Neural crest cell (in vitro differentiated cells): ENCODE measurements around the gene NPAS3. TPM values are rescaled to one million over a fixed set of nuclear protein-coding genes. Genes with fewer than 3 reads are reported as not detected.

Experiments
- DNase-seq: peaks from one replicate; pipeline ENCODE4 v3.0.0; 2021; ENCODE audit warnings: low read depth, mixed read lengths, low spot score
- H3K27ac Mint-ChIP-seq: one replicate; pipeline ENCODE4 v1.8.0; 2021; ENCODE audit warnings: mild to moderate bottlenecking, mixed read lengths; ENCODE audit not compliant: unreplicated experiment
- H3K27me3 Mint-ChIP-seq: 2 replicates; pipeline ENCODE4 v1.8.0; 2021; ENCODE audit warnings: low read depth, mild to moderate bottlenecking, mixed read lengths
- H3K36me3 Mint-ChIP-seq: 2 replicates; pipeline ENCODE4 v1.8.0; 2021; ENCODE audit warnings: low read depth, mild to moderate bottlenecking, mixed read lengths
- H3K4me1 Mint-ChIP-seq: 2 replicates; pipeline ENCODE4 v1.8.0; 2021; ENCODE audit warnings: mixed read lengths
- H3K4me3 Mint-ChIP-seq: one replicate; pipeline ENCODE4 v1.8.0; 2021; ENCODE audit warnings: mild to moderate bottlenecking, mixed read lengths
- H3K9me3 Mint-ChIP-seq: 2 replicates; pipeline ENCODE4 v1.8.0; 2021; ENCODE audit warnings: mixed read lengths
- total RNA-seq: library from RNA; stranded (reverse); gene quantifications from 2 replicates; pipeline ENCODE4 v1.2.1, GENCODE V29; 2021
- TF ChIP-seq, protein P1 (sequence below): fragments of 200-600 bp; sonication (generic); conservative IDR thresholded peaks from 2 replicates; pipeline ENCODE4 v1.5.0; 2021; ENCODE audit warnings: antibody characterized with exemption, mild to moderate bottlenecking

Gene NPAS3
- total RNA-seq, 1 donor from 2014 or later: 18.2 TPM

DNA sequence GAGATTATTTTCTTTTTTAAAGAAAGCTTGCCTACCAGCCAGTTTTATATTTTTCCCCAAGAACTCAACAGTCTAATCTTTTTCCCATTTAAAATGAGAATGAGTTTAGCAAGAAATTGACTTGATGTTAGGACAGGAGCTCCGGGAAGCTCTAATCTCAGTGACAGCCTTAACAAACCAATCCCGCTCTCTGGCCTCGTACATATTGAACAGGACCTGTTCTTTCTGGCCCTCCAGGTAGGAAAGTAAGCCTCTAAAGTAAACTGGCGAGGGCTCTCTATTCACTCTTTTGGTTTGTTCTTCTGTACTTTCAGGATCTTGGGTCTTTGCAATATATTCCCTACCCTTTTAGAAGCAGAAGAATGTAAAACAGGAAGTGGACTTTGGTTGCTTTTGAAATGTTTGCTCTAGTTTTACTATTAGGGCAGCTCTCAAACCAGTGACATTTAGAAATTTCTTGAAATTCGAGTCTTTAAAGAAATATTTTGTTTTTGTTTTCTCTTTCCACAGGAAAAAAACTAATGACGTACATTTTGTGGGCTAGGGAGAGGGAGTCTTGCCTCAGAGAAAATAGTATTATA, 17.9 kb upstream of the NPAS3 start:
- H3K36me3 Mint-ChIP-seq: peaks cover 2% of the 10 kb centered on the region
- H3K9me3 Mint-ChIP-seq: no peaks in the 10 kb centered on the region
- H3K27me3 Mint-ChIP-seq: no peaks in the 10 kb centered on the region
- no peak for DNase-seq
- H3K27ac Mint-ChIP-seq: no peak overlapping the region
- TF ChIP-seq, protein P1, sequence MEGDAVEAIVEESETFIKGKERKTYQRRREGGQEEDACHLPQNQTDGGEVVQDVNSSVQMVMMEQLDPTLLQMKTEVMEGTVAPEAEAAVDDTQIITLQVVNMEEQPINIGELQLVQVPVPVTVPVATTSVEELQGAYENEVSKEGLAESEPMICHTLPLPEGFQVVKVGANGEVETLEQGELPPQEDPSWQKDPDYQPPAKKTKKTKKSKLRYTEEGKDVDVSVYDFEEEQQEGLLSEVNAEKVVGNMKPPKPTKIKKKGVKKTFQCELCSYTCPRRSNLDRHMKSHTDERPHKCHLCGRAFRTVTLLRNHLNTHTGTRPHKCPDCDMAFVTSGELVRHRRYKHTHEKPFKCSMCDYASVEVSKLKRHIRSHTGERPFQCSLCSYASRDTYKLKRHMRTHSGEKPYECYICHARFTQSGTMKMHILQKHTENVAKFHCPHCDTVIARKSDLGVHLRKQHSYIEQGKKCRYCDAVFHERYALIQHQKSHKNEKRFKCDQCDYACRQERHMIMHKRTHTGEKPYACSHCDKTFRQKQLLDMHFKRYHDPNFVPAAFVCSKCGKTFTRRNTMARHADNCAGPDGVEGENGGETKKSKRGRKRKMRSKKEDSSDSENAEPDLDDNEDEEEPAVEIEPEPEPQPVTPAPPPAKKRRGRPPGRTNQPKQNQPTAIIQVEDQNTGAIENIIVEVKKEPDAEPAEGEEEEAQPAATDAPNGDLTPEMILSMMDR: no peak
- H3K4me1 Mint-ChIP-seq: no peaks in the 10 kb centered on the region
- no peak overlapping the region for H3K4me3 Mint-ChIP-seq

DNA sequence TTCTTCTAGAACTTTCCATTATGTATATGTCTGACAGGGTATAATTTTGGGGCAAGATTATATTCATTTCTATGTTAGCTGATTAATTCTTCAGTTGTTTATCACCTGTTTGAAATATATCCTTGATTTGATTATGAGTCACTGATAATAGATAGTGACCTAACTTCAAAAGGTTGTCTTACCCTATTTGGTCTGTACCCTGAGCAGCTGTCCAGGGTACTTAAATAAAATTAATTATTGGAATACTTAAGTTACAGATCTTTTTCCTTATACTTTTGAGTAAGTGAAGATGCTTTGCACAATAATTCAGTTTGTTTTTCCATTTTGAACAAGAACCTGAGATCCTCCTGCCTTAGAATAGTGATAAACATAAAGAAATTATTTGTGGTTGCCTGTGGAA, 13.2 kb upstream of the NPAS3 start:
- peaks cover 2% of the 10 kb centered on the region for H3K36me3 Mint-ChIP-seq
- no peak overlapping the region for H3K27ac Mint-ChIP-seq
- TF ChIP-seq, protein P1: no peak
- no peaks in the 10 kb centered on the region for H3K27me3 Mint-ChIP-seq
- DNase-seq: no peak
- no peak overlapping the region for H3K4me3 Mint-ChIP-seq
- no peaks in the 10 kb centered on the region for H3K4me1 Mint-ChIP-seq
- H3K9me3 Mint-ChIP-seq: no peaks in the 10 kb centered on the region

DNA sequence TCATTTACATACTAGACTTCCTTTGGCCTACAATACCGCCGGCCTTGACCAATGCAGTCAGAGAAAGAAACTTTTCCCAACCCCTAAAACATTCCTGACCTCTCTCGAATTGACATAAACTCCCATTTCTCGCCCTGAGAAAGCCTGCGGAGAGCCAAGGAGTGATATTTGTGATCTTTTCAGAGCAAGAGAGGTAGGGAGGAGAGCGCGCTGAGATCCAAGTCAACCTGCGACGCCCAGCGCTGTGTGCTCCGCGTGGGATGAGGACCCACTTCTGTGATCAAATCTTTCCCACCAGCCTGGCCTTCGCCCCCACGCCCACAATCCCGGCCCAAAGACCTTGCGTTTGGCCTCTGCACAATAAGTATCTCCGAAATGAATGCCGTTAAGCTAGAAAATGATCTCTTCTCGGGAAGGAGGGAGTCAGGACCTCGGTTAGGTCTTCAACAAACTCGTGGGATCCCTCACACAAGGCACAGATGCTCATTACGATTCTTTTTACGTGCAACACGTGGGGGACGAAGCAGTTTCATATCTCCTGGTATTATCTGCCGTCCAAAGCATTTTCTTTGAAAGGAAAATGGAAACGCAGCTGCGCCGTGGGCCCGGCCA, 6.3 kb upstream of the NPAS3 start:
- no peak for DNase-seq
- H3K27me3 Mint-ChIP-seq: peaks cover 18% of the 10 kb centered on the region

DNA sequence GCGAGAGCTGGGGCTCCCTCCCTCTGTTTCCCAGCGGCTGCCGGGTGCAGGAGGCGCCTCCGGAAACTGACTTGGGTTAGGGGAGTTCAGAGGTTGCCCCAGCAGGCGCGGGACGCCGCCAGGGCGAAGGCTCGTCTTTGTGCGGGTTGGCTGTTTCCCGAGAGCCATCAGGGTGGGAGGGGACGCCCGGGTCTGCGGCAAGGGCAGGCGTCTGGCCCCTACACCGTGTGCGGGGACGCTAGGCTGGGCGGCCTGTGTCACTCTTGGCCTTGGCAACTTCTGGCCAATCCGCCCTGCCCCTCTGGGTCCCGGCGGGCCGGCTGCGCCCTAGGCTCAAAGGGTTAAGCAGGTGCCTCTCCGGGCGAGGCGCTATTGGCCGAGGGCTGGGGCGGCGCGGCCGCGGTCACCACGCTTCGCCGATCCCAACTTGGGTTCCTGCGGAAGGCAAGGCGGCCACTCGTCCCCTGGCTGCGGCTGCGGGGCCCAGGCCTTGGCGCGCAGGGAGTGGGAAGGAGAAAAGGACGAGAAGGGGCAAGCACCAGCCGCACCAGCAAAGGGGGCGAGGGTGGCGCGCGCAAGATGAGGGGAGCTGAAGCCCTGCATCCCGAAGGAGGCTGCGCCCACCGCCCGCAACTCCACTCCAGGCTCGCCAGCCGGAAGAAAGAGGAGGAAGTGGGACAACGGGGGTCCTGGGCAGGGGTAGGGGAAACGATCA, 5.6 kb upstream of the NPAS3 start:
- DNase-seq: peak; percentile 57
- H3K4me3 Mint-ChIP-seq: peak overlapping the region; percentile 95
- TF ChIP-seq, protein P1: no peak
- peaks cover 48% of the 10 kb centered on the region for H3K4me1 Mint-ChIP-seq
- no peaks in the 10 kb centered on the region for H3K9me3 Mint-ChIP-seq
- no peaks in the 10 kb centered on the region for H3K36me3 Mint-ChIP-seq
- peaks cover 19% of the 10 kb centered on the region for H3K27me3 Mint-ChIP-seq
- H3K27ac Mint-ChIP-seq: peak overlapping the region; percentile 99

More for the DNA sequence above, 6.3 kb upstream of the NPAS3 start:
- Mint-ChIP-seq H3K9me3 (no peaks in the 10 kb centered on the region), H3K4me3 (peak overlapping the region; percentile 76), H3K27ac (peak overlapping the region; percentile 5), H3K36me3 (no peaks in the 10 kb centered on the region), H3K4me1 (peaks cover 42% of the 10 kb centered on the region)
- TF ChIP-seq, protein P1: no peak

DNA sequence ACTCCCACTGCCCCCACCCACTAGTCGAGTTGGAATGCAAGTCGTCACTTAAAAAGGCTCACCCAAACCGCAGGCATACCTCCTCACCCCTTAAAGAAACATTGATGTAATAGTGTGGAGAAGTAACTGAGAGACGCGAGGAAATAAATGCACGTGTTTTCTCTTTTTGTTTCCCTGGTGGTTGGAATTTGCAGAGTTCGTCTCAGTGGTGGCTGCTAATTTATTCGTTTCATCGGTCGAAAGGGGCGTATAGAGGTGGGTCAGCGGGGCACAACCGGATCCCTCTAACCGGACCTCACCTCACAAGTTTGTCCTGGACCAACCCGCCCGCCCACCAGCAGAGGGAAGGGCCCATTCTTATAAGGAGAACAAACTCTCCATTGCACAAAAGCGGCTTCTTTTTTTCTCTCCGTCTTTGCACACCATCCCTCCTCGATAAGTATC, 5.0 kb upstream of the NPAS3 start:
- peaks cover 51% of the 10 kb centered on the region for H3K4me1 Mint-ChIP-seq
- no peaks in the 10 kb centered on the region for H3K36me3 Mint-ChIP-seq
- peak overlapping the region; percentile 95 for H3K4me3 Mint-ChIP-seq
- DNase-seq: peak; percentile 22
- peaks cover 21% of the 10 kb centered on the region for H3K27me3 Mint-ChIP-seq
- H3K27ac Mint-ChIP-seq: peak overlapping the region; percentile 99
- TF ChIP-seq, protein P1: peak; percentile 63
- no peaks in the 10 kb centered on the region for H3K9me3 Mint-ChIP-seq
